ENCODE results near the gene RPL23.

RPL23 gene

DNA sequence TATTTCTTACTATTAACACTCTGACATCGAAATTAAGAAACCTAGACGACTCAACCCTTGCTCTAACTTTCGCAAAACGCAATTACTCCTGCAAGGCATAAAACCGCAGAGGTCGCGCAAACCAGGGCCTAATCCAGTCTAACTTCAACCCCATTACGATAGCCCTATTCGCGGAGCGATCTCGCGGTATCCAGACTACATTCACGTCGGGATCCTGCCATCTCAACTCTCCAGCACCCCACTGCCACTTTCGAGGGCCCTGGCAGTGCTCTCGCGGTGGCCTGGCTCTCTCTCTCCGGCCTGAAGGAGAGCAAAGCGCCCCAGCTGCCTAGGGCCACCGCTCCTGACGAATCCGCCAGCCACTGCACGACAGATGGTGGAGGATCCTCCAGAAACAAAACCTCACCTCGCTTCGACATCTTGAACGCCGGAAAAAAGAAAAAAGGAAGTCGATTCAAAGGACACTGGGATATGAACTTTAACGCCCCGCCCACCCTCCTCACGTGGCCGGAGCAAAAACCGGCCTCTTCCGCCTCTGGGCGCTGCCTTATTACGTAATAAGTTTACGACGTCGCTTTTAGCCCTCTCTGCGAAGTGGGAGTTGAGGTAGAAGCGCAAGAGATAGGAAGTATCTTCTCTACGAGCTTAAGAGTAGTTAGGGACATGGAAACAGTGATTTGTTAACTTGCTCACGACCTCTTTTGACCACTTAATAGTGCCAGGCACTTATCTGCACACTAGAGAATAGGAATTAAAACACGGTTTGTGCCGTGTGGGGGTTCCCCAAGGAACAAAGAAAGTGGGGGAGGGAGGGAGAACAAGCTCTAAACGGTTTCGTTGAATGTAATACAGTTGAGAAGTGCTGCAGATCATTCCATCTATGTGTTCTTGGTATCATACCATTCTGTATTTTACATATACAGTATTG, at the start of gene RPL23:
Gene RPL23, minus strand, starts transcription at position 430 of the 928 bp plus-strand sequence. Its CDS starts 11 bp downstream, at position 419.
- peak; percentile 58 for DNase-seq (ENCODE audit: low read depth)

DNA sequence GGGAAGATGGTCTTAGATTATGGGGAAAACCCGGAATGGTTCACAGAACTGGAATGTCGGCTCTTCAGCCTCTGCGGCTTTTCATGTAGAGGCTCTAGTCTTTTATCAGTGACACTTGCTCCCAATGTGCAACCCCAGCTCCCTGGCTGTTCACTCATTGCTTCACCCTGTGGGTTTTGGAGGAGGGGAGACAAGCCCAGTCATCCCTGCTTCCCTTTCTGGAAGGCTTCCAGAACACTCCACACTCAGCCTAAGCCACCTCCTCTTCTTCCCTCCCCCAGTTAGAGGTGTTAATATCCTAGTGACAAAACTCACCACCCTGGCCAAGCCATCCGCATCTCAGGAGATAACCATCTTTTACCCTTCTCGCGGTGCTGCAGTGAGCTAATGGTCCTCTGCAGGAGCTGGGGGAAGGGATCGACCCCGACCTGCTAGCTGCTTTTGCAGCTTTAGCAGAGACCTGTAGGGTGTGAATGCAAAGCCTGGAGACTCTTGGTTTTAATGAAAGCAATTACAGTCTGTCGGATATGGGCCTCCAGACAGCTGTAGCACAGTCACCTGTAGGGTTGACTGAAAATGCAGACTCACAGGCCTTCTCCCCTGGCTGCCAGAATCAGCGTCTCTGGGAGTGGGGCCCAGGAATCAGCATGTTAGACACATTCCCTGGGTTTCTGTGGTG, 47.6 kb upstream of the RPL23 start:
- no peak for DNase-seq (ENCODE audit: low read depth)

GRCh38 chr17:38899421-38899820, 45.9 kb upstream of the RPL23 start:
- DNase-seq (ENCODE audit: low read depth) = no peak

DNA sequence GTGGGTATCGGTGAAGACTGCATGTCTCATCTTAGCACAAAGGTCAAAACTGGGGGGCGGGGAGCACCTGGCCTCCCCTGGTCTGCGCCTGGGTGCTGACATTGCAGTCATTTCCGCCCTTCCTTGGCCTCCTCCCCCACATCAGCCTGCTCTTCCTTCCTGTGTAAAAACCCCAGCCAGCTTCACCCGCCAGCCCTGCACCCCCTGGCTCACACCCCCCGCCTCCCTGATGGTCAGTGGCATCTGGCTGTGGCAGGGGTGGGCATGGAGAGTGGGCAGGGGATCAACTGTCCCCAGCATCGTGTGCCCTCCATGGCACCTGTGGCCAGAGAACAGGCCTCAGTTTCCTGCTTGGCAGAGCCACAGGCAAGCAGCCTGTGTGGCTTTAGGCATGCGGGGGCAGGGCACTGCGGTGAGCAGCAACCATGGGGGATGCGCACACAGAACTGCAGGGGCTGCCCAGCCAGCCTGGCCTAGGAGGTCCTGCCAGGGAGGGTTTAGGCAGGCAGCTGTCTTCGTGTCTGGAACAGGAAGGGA, 45.4 kb upstream of the RPL23 start:
- peak; percentile 50 for DNase-seq (ENCODE audit: low read depth)

GRCh38 chr17:38898291-38898679, 44.8 kb upstream of the RPL23 start:
- DNase-seq (ENCODE audit: low read depth) = no peak

DNA sequence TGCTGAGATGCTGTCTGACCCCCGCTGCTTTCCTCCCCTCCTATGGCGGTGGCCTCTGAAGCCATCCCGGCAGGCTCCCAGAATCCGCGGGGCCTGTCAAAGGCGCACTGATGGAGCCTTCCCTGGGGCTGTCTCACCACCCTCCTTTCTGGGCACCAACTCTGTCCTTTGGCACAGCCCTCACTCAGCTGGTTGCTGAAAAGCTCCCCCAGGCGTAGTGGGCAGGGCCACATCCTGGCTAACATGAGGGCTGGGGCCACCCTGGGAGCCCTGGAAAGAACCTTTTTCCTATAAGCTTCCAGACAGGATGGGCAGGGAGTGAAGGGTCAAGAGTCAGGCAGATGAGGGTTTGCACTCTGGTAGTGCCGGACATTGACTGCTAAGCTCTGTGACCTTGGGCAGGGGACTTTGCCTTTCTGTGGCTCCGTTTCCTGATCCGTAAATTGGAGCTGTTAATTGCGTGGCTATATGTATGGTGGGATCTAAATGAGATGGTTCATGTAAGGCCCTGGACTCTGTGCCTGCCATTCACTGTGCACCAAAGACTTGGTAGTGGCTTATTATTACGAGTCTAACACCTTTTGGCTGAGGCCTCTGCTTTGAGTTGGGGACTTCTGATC, 44.3 kb upstream of the RPL23 start:
- DNase-seq (ENCODE audit: low read depth) = no peak

DNA sequence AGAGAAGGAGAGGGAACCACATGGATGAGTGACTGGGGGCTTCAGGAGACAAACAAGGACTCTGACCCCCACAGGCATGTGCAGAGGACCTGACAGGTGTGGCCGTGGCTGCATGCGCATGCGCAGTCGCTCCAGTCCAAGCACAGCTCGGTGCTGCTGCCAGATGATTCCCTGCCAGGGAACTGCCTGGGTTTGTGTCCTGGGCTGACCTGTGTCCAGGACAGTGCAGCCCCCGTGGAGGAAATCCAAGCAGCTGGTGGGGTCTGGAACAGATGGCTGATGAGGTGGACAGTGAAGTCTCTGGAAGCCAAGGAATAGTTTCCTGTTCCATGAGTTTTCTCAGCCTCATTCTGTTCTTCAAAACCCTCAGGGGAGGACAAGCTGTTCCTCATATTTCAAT, 43.7 kb upstream of the RPL23 start:
- DNase-seq (ENCODE audit: low read depth) = no peak

GRCh38 chr17:38896346-38896954, 42.9 kb upstream of the RPL23 start:
- DNase-seq (ENCODE audit: low read depth) = no peak

GRCh38 chr17:38894276-38894675, 40.8 kb upstream of the RPL23 start:
- no peak for DNase-seq (ENCODE audit: low read depth)

DNA sequence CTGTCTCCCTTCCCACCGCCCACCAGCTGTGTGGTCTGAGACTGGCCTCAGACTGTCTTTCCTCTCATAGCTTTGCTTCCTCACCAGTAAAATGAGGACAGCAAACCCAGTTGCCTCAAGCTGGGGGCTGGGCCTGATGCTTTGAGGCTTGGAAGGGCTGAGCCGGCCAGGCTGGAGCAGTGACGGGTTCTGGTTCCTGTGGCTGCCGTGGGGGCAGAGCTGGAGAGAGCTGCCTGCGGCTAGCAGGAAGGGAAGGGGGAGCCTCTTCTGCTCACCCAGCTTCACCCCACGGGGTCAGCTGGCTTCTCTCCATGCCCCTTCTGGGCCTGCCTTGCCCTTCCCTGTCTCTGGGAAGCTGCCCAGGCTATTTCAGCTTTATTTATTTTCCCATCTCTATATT, 40.1 kb upstream of the RPL23 start:
- no peak for DNase-seq (ENCODE audit: low read depth)

DNA sequence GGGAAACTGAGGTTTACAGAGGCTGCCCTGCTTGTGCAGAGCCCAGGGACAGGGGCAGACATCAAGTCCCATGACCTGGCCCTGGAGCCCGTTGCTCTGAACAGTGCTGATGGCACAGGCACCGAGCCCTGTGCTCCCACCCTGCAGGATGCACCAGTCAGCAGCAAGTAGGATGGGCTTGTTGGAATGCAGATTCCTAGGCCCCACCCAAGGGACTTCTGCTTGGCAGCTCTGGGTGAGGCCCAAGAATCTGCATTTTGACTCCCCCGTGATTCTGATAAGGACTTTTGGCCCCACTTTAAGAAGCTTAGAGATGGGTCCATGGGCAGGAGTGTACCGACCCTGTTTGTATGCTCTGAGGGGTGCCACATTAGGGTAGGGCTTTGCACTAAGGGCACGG, 39.6 kb upstream of the RPL23 start:
- no peak for DNase-seq (ENCODE audit: low read depth)

- no peak for DNase-seq (ENCODE audit: low read depth)
These were observed 39.1 kb upstream of the RPL23 start for GRCh38 chr17:38892620-38893019.

DNA sequence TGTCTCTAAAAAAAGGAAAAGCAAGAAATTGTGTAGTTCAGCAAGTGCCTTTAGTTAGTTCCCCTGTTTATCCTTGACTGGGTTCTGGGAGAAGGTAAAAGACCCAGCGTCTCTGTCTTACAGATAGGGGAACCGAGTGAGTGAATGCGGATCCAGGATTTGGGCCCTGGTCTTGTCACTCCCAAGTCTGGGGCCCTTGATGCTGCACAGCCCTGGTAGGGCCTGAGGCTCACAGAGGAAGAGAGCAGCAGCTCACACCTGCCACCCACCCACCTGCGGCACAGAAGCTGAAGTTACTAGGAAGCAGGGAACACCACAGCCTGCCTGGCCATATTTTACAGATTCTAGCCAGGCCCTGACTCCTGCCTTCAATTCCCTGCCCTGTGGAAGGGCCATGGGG, 38.6 kb upstream of the RPL23 start:
- DNase-seq (ENCODE audit: low read depth) = no peak

- no peak for DNase-seq (ENCODE audit: low read depth)
These were observed 37.9 kb upstream of the RPL23 start for GRCh38 chr17:38891441-38891840.

GRCh38 chr17:38890410-38890746, 36.9 kb upstream of the RPL23 start:
- DNase-seq (ENCODE audit: low read depth) = no peak

- DNase-seq (ENCODE audit: low read depth) = no peak
These were observed 36.4 kb upstream of the RPL23 start for GRCh38 chr17:38889745-38890409.

- no peak for DNase-seq (ENCODE audit: low read depth)
These were observed 35.3 kb upstream of the RPL23 start for GRCh38 chr17:38888842-38889241.

- DNase-seq (ENCODE audit: low read depth) = no peak
These were observed 33.1 kb upstream of the RPL23 start for GRCh38 chr17:38886643-38887010.

- DNase-seq (ENCODE audit: low read depth) = no peak
These were observed 32.5 kb upstream of the RPL23 start for GRCh38 chr17:38885728-38886642.

DNA sequence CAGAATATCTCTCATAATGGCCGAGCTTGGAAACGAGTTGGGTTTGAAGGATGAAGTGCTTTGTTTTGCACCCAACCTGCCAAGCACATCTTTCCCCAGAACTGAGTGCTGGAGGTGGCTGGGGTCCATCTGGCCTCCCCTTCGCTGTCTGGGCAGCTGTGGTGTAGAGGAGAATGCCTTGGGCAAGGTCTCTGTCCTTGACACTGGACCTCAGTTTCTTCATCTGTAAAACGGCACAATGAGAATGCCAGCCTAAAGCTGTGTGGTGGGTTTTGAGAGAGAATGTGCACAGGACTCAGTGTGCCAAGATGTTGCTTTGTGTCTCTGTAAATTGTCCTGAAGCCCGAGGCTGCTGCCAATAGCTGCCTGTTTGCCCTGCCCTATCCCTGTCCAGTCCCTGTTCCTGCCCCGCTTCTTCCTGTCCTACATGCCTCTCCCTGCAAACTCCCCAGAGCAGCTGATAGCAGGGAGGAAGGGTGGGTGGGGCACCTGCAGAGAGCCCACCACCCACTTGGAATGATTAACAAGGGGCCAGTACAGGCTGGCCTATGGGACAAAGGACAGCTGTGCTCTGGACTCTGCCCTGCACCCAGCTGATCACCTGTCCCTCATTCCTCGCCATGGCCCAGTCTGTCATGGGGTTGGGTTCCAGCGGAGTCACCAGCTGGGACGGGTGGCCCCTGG, 31.7 kb upstream of the RPL23 start:
- DNase-seq (ENCODE audit: low read depth) = no peak
